GM18498 (cell line): Measurements from ENCODE around the gene ADCK2.
"Not testable (repeated sequence)": the region's sequence is repeated elsewhere in the genome, so short reads cannot be mapped to it uniquely, and the experiment has no call there.

ENCODE experiments used
- ATAC-seq: cut with Tn5 transposase; IDR thresholded peaks from one replicate; pipeline ENCODE4 v1.9.1; 2021; ENCODE audit warnings: mild to moderate bottlenecking, moderate library complexity; ENCODE audit not compliant: unreplicated experiment

Gene ADCK2

DNA sequence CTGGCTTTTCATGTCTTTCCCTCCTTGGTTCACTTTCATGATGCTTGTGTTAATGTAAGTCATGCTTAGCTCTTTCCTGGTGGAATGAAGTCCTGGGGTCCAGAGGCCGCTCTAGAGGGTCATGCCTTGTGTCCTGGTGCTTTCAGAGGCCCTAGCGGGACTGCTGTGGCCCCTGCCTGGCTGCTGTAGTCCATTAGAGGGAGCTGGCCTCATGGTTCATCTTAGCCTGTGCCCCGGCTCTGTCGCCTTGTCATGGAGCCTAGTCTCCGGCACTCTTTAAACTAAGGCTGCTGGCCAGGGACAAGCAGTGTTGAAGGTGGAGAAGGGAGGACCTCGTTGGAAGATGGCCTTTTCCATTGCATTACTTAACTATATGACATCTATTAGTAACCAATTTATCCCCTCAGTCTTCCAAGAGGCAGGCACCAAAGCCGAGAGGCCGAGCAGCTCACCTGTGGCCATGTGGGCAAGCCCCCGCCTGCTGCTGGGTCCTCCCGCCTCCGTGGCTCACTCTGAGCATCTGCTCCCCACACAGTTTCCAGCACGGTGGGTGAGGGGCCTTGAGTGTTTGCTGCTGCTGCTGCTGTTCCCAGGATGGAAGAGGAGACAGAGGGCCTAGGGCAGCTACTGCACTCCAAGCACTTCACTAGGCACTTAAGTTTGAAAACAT lies 18.8 kb downstream of the ADCK2 start:
- no peak for ATAC-seq

DNA sequence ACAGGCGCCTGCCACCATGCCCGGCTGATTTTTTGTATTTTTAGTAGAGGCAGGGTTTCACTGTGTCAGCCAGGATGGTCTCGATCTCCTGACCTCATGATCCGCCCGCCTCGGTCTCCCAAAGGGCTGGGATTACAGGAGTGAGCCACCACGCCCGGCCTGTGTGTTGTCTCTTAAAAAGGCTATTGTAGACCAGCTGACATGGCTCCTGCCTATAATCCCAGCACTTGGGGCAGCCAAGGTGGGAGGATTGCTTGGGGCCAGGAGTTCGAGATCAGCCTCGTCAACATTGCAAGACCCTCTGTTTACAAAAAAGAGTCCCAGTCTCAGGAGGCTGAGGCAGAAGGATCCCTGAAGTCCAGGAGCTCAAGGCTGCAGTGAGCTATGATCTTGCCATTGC lies 21.1 kb downstream of the ADCK2 start:
- ATAC-seq, result not testable (repeated sequence)

- ATAC-seq, result no peak
Observed at GRCh38 chr7:140694592-140694991, 21.8 kb downstream of the ADCK2 start.

GRCh38 chr7:140695381-140695780 lies 22.6 kb downstream of the ADCK2 start:
- no peak for ATAC-seq

DNA sequence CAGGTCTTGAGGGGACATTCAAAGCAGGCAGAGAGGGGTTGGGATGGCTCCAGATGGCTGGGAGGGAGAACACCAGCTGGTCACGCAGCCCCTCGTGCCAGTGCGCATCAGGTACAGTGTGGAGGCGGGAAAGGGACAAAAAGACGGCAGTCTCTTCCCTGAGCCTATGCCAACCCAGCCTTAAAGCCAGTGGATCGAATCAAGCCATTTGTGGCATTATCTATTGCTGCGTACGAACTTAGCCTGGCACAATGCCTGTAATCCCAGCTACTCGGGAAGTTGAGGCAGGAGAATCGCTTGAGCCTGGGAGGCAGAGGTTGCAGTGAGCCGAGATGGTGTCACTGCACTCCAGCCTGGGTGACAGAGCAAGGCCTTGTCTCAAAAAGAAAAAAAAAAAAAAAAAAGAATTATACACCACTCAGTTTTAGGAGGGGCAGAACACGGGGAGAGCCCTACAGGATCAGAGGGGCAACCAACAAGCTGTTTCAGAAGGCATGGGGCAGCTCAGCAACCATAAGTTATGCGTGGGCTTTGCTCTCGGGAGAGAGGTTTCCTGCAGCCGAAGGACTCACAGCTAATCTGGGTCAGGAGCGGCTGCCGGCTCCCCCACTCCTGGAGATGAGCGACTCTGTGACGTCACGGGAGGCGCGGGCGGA lies 23.4 kb downstream of the ADCK2 start:
- peak; percentile 2 for ATAC-seq

- ATAC-seq, result peak; percentile 92
Observed at GRCh38 chr7:140696680-140697446, 24.1 kb downstream of the ADCK2 start, which contains the start of gene NDUFB2. Gene NDUFB2, plus strand, starts transcription at chr7:140696708. Its CDS starts 37 bp downstream, at chr7:140696745.

GRCh38 chr7:140697447-140698143 lies 24.9 kb downstream of the ADCK2 start:
- no peak for ATAC-seq

- no peak for ATAC-seq
Observed at GRCh38 chr7:140698477-140698876, 25.7 kb downstream of the ADCK2 start.

DNA sequence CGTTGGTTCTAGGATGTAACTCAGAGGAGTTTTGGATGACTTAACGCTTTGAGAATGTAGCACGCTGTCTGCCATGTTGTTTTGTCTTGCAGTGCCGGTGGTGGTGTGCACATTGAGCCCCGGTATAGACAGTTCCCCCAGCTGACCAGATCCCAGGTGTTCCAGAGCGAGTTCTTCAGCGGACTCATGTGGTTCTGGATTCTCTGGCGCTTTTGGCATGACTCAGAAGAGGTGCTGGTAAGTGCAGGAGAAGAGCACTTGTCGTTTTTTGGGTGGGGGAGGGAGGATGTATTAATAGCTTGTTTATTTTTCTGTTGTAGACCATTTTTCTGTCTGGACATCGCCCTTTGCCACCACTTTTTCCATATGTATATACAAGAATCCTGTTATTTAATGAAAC lies 30.0 kb downstream of the ADCK2 start:
- no peak for ATAC-seq

GRCh38 chr7:140704205-140704604 lies 31.5 kb downstream of the ADCK2 start:
- ATAC-seq, result no peak

- no peak for ATAC-seq
Observed at GRCh38 chr7:140707132-140707531, 34.4 kb downstream of the ADCK2 start.

- ATAC-seq, result not testable (repeated sequence)
Observed at GRCh38 chr7:140708764-140709163, 36.0 kb downstream of the ADCK2 start.

- not testable (repeated sequence) for ATAC-seq
Observed at GRCh38 chr7:140712392-140712791, 39.6 kb downstream of the ADCK2 start.

GRCh38 chr7:140714331-140715040 lies 41.7 kb downstream of the ADCK2 start:
- ATAC-seq, result no peak

DNA sequence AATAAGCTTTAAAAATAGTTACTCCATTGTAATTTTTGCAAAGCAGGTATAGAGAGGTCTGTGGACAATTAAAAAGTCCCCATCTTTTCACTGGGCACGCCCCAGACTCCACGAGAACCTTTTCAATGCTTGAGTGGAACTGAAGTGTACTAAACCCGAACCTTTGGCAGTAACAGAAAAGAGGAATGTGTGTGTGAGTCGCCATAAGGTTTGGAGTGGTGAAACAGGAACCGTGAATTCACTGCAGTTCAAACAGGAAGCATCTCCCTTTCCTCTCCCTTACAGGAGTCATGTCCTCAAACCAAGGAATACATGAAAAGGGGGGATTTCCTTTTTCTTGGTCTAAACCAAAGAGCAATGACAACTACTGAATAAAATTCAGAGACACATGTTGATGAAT lies 47.0 kb downstream of the ADCK2 start:
- no peak for ATAC-seq

GRCh38 chr7:140722254-140722653 lies 49.5 kb downstream of the ADCK2 start:
- no peak for ATAC-seq

DNA sequence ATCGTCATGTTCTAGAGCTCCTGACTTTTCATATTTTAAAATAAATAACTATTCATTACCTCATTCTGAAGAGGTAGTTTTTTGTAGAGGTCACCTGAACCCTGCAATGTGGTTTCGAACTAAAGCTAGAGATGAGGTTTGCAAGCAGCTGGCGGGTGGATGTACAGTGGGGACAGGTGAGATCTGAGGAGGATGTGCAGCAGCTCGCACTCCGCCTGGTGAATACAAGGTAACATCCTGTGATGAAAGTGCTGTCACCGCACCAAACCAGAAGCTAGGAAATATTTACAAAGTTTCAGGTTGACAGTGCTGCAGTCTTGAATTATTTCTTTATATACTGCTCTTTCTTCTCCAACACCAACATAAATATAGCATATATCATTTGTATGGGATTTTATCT lies 50.3 kb downstream of the ADCK2 start:
- ATAC-seq, result no peak

DNA sequence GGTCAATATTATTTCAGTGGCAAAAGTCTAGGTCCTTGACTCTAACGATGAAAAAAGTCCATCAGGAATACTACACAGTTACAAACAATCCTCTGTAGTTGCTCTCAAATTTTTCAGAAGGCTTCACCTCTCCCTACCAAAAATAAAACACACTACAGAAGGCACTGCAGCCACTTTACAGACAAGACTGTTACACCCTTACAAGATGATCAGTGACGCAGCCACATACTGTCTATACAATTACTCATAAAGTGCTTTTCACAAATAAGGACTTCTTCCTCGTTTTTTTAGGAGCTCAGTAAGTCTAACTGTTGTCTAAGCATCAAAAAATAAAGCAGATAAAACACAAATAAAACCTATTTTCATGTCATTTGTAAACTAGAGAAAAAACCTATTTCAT lies 50.8 kb downstream of the ADCK2 start:
- no peak for ATAC-seq

DNA sequence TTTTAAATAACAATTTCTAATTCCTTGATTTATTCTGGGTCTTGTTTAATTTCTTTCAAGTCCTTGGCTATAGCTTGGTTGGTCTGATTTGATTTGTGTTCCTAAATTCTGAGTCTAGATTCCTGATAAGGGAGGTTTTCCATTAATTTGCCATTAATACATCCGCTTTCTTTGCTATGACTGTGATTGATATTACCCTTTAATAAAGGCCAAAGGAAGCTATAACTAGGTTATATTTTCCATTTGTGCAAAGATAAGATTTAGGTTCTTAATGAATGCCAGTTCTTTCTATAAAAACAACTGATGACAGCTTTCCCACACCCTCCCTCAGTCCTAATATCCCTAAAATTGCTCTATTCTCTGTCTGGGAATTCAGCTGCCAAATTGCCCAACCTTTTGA lies 52.0 kb downstream of the ADCK2 start:
- ATAC-seq, result no peak

GRCh38 chr7:140726281-140726680 lies 53.5 kb downstream of the ADCK2 start:
- no peak for ATAC-seq

GRCh38 chr7:140732416-140732815 lies 59.7 kb downstream of the ADCK2 start:
- ATAC-seq, result no peak
